Measurements from ENCODE around the gene SWAP70. TPM values are rescaled to one million over a fixed set of nuclear protein-coding genes. Genes with fewer than 3 reads are reported as not detected.

The SWAP70 gene
- total RNA-seq, 1 experiment from 2014 or later: 8.6 TPM

GRCh38 chr11:9763301-9763700 is 99.4 kb downstream of the SWAP70 start:
- Histone ChIP-seq H3K4me2 (ENCODE audit: low read length) (no peak overlapping the region), H3K9me2 (replicated peaks; ENCODE audit: low read length) (no peaks in the 10 kb centered on the region), H3K79me2 (ENCODE audit: low read length) (no peaks in the 10 kb centered on the region), H3K27me3 (ENCODE audit: low read length) (no peaks in the 10 kb centered on the region), H3K4me3 (ENCODE audit: low read length) (no peak overlapping the region), H3K9me3 (ENCODE audit: low read length) (no peaks in the 10 kb centered on the region), H3F3A (ENCODE audit: low read length, unreplicated experiment) (no peaks in the 10 kb centered on the region), H2AFZ (ENCODE audit: low read length) (no peak overlapping the region), H3K9ac (ENCODE audit: low read length) (no peak overlapping the region), H3K27ac (ENCODE audit: low read length) (no peak overlapping the region), H4K20me1 (ENCODE audit: low read length) (no peaks in the 10 kb centered on the region), H3K36me3 (ENCODE audit: low read depth, low read length) (no peaks in the 10 kb centered on the region), H3K4me1 (ENCODE audit: insufficient read depth, low read length) (peaks cover 21% of the 10 kb centered on the region)
- no TSS peak for BruUV-seq (replicated peaks)
- CTCF ChIA-PET: no interaction called here
- TF ChIP-seq EZH2 (IDR thresholded peaks at IDR 0.05; ENCODE audit: low read length, unreplicated experiment) (no peak), CTCF (conservative IDR thresholded peaks at IDR 0.05; ENCODE audit: low read depth, low read length) (no peak), EZH2phosphoT487 (IDR thresholded peaks at IDR 0.05; ENCODE audit: borderline replicate concordance, low read length) (no peak)
- DNase-seq (no peak), ATAC-seq (no peak)
- intact Hi-C loops (cut with micrococcal nuclease): no loop called here
- POLR2A ChIA-PET (ENCODE audit: unreplicated experiment): no interaction called here

GRCh38 chr11:9765320-9766101 is 101.6 kb downstream of the SWAP70 start:
- ATAC-seq (no peak), DNase-seq (no peak)
- no peak overlapping the region for H3K9ac ChIP-seq (ENCODE audit: low read length)
- ChIA-PET CTCF (no interaction called here), POLR2A (ENCODE audit: unreplicated experiment) (no interaction called here)
- no peaks in the 10 kb centered on the region for H3K9me3 ChIP-seq (ENCODE audit: low read length)
- H3F3A ChIP-seq (ENCODE audit: low read length, unreplicated experiment): no peaks in the 10 kb centered on the region
- no peaks in the 10 kb centered on the region for H4K20me1 ChIP-seq (ENCODE audit: low read length)
- no peak overlapping the region for H3K27ac ChIP-seq (ENCODE audit: low read length)
- no peaks in the 10 kb centered on the region for H3K79me2 ChIP-seq (ENCODE audit: low read length)
- peaks cover 3% of the 10 kb centered on the region for H3K4me1 ChIP-seq (ENCODE audit: insufficient read depth, low read length)
- no peak overlapping the region for H3K4me2 ChIP-seq (ENCODE audit: low read length)
- H3K4me3 ChIP-seq (ENCODE audit: low read length): no peak overlapping the region
- no peak overlapping the region for H2AFZ ChIP-seq (ENCODE audit: low read length)
- no peaks in the 10 kb centered on the region for H3K27me3 ChIP-seq (ENCODE audit: low read length)
- no peaks in the 10 kb centered on the region for H3K36me3 ChIP-seq (ENCODE audit: low read depth, low read length)
- no peaks in the 10 kb centered on the region for H3K9me2 ChIP-seq (replicated peaks; ENCODE audit: low read length)
- BruUV-seq (replicated peaks): no TSS peak
- TF ChIP-seq CTCF (conservative IDR thresholded peaks at IDR 0.05; ENCODE audit: low read depth, low read length) (no peak), EZH2phosphoT487 (IDR thresholded peaks at IDR 0.05; ENCODE audit: borderline replicate concordance, low read length) (no peak), EZH2 (IDR thresholded peaks at IDR 0.05; ENCODE audit: low read length, unreplicated experiment) (no peak)
- intact Hi-C loops (cut with micrococcal nuclease): no loop called here

DNA sequence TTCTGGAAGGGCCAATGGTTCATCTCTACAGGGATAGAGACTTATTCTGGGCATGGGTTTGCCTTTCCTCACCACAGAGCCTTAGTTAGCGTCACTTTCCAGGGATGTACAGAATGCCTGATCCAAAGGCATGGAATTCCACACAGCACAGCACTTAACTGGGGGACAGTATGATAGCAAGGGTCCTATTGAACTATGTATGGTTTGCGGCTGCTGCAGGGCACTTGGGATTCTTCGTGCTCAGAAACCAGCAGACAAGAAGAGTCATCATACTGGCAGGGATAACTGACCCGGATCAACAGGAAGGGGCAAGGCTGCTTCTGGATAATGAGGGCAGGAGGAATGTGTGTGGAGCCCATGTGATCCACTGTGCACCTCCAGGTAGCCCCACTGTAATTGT is 105.7 kb downstream of the SWAP70 start:
- Histone ChIP-seq H3K4me2 (ENCODE audit: low read length) (no peak overlapping the region), H4K20me1 (ENCODE audit: low read length) (no peaks in the 10 kb centered on the region), H3K36me3 (ENCODE audit: low read depth, low read length) (no peaks in the 10 kb centered on the region), H3K9me2 (replicated peaks; ENCODE audit: low read length) (no peaks in the 10 kb centered on the region), H3K27ac (ENCODE audit: low read length) (no peak overlapping the region), H3K27me3 (ENCODE audit: low read length) (no peaks in the 10 kb centered on the region), H3K79me2 (ENCODE audit: low read length) (no peaks in the 10 kb centered on the region), H2AFZ (ENCODE audit: low read length) (no peak overlapping the region), H3K4me3 (ENCODE audit: low read length) (no peak overlapping the region), H3F3A (ENCODE audit: low read length, unreplicated experiment) (no peaks in the 10 kb centered on the region), H3K9me3 (ENCODE audit: low read length) (no peaks in the 10 kb centered on the region), H3K9ac (ENCODE audit: low read length) (no peak overlapping the region), H3K4me1 (ENCODE audit: insufficient read depth, low read length) (peaks cover 5% of the 10 kb centered on the region; the same call in 1 of the 2 replicates)
- CTCF ChIA-PET: no interaction called here
- TF ChIP-seq CTCF (conservative IDR thresholded peaks at IDR 0.05; ENCODE audit: low read depth, low read length): no peak
- no peak for TF ChIP-seq EZH2 (IDR thresholded peaks at IDR 0.05; ENCODE audit: low read length, unreplicated experiment)
- no peak for TF ChIP-seq EZH2phosphoT487 (IDR thresholded peaks at IDR 0.05; ENCODE audit: borderline replicate concordance, low read length)
- no TSS peak for BruUV-seq (replicated peaks)
- intact Hi-C loops (cut with micrococcal nuclease): no loop called here
- ATAC-seq: no peak
- POLR2A ChIA-PET (ENCODE audit: unreplicated experiment): no interaction called here
- DNase-seq: no peak

Measured in PC-3 (cell line).